ENCODE results near the gene RAB38.

RAB38 gene

DNA sequence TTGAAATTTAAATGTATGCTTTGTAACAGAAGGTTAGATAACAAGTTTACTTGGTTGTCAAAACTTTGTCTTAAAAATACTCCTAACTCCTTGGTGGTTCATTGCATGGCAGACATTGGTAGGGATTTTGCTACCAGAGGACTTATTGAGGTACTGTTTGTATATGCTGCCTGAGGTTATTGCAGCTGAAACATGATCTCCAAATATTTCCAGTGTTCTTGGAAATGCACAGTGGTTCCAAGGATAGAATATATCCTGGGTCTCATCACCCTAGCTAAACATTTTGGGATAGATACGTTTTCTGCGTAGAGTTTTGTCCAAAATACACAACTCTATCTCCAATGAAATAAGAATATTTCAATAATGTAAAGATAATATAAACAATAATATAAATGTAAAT, 109.2 kb downstream of the RAB38 start:
- no peak overlapping the region for H3K27ac ChIP-seq (ENCODE audit: extremely low read depth, low read depth, low read length)
- no peaks in the 10 kb centered on the region for H3K4me1 ChIP-seq (ENCODE audit: control insufficient read depth, insufficient read depth, low read length)
- no peaks in the 10 kb centered on the region for H3K36me3 ChIP-seq (ENCODE audit: control insufficient read depth in 2 of 2, insufficient read depth in 1 of 2, low read length in 2 of 2)
- ChIA-PET POLR2A (no interaction called here), CTCF (no interaction called here)
- no peaks in the 10 kb centered on the region for H3K9me3 ChIP-seq (ENCODE audit: control insufficient read depth, insufficient read depth, low read depth, low read length)
- no peak for TF ChIP-seq MZF1 (tag by site-specific recombination; IDR thresholded peaks at IDR 0.05; ENCODE audit: borderline replicate concordance)
- no peak for TF ChIP-seq ZNF121 (tag by site-specific recombination; IDR thresholded peaks at IDR 0.05)
- TF ChIP-seq SP3 (tag by site-specific recombination; IDR thresholded peaks at IDR 0.05), result no peak
- TF ChIP-seq ZSCAN23 (tag by site-specific recombination; IDR thresholded peaks at IDR 0.05), result no peak
- no peak for TF ChIP-seq ZBTB20 (tag by site-specific recombination; IDR thresholded peaks at IDR 0.05)
- TF ChIP-seq GLIS2 (tag by site-specific recombination; IDR thresholded peaks at IDR 0.05), result no peak
- TF ChIP-seq, protein P1, sequence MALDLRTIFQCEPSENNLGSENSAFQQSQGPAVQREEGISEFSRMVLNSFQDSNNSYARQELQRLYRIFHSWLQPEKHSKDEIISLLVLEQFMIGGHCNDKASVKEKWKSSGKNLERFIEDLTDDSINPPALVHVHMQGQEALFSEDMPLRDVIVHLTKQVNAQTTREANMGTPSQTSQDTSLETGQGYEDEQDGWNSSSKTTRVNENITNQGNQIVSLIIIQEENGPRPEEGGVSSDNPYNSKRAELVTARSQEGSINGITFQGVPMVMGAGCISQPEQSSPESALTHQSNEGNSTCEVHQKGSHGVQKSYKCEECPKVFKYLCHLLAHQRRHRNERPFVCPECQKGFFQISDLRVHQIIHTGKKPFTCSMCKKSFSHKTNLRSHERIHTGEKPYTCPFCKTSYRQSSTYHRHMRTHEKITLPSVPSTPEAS (tag by site-specific recombination; IDR thresholded peaks at IDR 0.05), result no peak
- TF ChIP-seq ZNF76 (tag by site-specific recombination; IDR thresholded peaks at IDR 0.05; ENCODE audit: borderline replicate concordance, low read depth), result no peak
- no peak overlapping the region for H3K4me3 ChIP-seq (ENCODE audit: low read depth, low read length)

DNA sequence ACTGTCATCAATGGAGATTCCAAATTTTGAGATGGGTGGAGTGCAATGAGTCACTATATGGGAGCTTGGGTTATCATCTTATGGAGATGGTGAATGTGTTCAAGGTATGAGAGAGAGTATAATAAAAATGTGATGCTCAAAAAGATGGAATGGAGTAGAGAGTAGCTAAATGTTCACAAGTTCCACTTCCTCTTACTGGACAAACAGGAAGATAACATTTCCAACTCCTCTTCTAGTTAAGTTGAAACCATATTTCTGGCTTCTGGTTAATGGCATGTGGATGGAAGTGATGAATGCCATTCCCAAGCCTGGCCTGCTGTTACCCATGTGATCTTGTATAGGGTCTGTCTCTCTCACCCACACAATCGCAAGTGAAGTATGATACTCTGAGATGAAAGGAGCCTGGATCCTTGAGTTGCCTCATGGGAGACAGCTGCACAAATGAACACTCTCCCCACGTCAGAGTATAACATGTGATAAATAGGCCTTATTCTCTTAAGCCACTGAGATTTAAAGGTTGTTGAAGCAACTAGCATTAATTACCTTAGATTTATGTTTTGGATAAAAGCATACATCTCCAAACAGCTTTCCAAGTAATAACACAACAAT, 111.0 kb downstream of the RAB38 start:
- Histone ChIP-seq H3K4me3 (ENCODE audit: low read depth, low read length) (no peak overlapping the region), H3K4me1 (ENCODE audit: control insufficient read depth, insufficient read depth, low read length) (no peaks in the 10 kb centered on the region), H3K27ac (ENCODE audit: extremely low read depth, low read depth, low read length) (no peak overlapping the region), H3K9me3 (ENCODE audit: control insufficient read depth, insufficient read depth, low read depth, low read length) (no peaks in the 10 kb centered on the region), H3K36me3 (ENCODE audit: control insufficient read depth in 2 of 2, insufficient read depth in 1 of 2, low read length in 2 of 2) (no peaks in the 10 kb centered on the region)
- ChIA-PET CTCF (interaction anchor here (0.5 to 1.0 kb wide), 2 partner anchors 48 to 72 kb away, joined by 3 to 4 read pairs; no protein-coding TSS in a partner anchor), POLR2A (no interaction called here)
- TF ChIP-seq ZNF23 (tag by site-specific recombination; IDR thresholded peaks at IDR 0.05; ENCODE audit: borderline replicate concordance) (no peak), ZNF157 (tag by site-specific recombination; IDR thresholded peaks at IDR 0.05) (no peak), ZNF112 (tag by site-specific recombination; IDR thresholded peaks at IDR 0.05) (no peak), GLI2 (tag by site-specific recombination; IDR thresholded peaks at IDR 0.05; ENCODE audit: borderline replicate concordance, low read depth) (no peak), KLF1 (tag by site-specific recombination; IDR thresholded peaks at IDR 0.05) (no peak), KLF9 (tag by site-specific recombination; IDR thresholded peaks at IDR 0.05; ENCODE audit: low read depth) (no peak), ZNF792 (tag by site-specific recombination; IDR thresholded peaks at IDR 0.05) (no peak), ZNF660 (tag by site-specific recombination; IDR thresholded peaks at IDR 0.05) (no peak), ZNF121 (tag by site-specific recombination; IDR thresholded peaks at IDR 0.05) (no peak), ZNF266 (tag by site-specific recombination; IDR thresholded peaks at IDR 0.05; ENCODE audit: low read depth) (no peak), HOXA7 (CRISPR knock-in tag; IDR thresholded peaks at IDR 0.05; ENCODE audit: borderline replicate concordance) (no peak), ZNF768 (tag by site-specific recombination; IDR thresholded peaks at IDR 0.05) (no peak)
- TF ChIP-seq, protein P2, sequence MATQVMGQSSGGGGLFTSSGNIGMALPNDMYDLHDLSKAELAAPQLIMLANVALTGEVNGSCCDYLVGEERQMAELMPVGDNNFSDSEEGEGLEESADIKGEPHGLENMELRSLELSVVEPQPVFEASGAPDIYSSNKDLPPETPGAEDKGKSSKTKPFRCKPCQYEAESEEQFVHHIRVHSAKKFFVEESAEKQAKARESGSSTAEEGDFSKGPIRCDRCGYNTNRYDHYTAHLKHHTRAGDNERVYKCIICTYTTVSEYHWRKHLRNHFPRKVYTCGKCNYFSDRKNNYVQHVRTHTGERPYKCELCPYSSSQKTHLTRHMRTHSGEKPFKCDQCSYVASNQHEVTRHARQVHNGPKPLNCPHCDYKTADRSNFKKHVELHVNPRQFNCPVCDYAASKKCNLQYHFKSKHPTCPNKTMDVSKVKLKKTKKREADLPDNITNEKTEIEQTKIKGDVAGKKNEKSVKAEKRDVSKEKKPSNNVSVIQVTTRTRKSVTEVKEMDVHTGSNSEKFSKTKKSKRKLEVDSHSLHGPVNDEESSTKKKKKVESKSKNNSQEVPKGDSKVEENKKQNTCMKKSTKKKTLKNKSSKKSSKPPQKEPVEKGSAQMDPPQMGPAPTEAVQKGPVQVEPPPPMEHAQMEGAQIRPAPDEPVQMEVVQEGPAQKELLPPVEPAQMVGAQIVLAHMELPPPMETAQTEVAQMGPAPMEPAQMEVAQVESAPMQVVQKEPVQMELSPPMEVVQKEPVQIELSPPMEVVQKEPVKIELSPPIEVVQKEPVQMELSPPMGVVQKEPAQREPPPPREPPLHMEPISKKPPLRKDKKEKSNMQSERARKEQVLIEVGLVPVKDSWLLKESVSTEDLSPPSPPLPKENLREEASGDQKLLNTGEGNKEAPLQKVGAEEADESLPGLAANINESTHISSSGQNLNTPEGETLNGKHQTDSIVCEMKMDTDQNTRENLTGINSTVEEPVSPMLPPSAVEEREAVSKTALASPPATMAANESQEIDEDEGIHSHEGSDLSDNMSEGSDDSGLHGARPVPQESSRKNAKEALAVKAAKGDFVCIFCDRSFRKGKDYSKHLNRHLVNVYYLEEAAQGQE (tag by site-specific recombination; IDR thresholded peaks at IDR 0.05), result no peak
- TF ChIP-seq, protein P3, sequence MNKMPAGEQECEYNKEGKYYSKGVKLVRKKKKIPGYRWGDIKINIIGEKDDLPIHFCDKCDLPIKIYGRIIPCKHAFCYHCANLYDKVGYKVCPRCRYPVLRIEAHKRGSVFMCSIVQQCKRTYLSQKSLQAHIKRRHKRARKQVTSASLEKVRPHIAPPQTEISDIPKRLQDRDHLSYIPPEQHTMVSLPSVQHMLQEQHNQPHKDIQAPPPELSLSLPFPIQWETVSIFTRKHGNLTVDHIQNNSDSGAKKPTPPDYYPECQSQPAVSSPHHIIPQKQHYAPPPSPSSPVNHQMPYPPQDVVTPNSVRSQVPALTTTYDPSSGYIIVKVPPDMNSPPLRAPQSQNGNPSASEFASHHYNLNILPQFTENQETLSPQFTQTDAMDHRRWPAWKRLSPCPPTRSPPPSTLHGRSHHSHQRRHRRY (tag by site-specific recombination; IDR thresholded peaks at IDR 0.05), result no peak
- TF ChIP-seq, protein P4, sequence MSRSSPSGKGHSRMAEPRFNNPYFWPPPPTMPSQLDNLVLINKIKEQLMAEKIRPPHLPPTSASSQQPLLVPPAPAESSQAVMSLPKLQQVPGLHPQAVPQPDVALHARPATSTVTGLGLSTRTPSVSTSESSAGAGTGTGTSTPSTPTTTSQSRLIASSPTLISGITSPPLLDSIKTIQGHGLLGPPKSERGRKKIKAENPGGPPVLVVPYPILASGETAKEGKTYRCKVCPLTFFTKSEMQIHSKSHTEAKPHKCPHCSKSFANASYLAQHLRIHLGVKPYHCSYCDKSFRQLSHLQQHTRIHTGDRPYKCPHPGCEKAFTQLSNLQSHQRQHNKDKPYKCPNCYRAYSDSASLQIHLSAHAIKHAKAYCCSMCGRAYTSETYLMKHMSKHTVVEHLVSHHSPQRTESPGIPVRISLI (tag by site-specific recombination; IDR thresholded peaks at IDR 0.05), result no peak
- TF ChIP-seq, protein P5, sequence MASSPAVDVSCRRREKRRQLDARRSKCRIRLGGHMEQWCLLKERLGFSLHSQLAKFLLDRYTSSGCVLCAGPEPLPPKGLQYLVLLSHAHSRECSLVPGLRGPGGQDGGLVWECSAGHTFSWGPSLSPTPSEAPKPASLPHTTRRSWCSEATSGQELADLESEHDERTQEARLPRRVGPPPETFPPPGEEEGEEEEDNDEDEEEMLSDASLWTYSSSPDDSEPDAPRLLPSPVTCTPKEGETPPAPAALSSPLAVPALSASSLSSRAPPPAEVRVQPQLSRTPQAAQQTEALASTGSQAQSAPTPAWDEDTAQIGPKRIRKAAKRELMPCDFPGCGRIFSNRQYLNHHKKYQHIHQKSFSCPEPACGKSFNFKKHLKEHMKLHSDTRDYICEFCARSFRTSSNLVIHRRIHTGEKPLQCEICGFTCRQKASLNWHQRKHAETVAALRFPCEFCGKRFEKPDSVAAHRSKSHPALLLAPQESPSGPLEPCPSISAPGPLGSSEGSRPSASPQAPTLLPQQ (tag by site-specific recombination; IDR thresholded peaks at IDR 0.05), result no peak
- TF ChIP-seq, protein P6, sequence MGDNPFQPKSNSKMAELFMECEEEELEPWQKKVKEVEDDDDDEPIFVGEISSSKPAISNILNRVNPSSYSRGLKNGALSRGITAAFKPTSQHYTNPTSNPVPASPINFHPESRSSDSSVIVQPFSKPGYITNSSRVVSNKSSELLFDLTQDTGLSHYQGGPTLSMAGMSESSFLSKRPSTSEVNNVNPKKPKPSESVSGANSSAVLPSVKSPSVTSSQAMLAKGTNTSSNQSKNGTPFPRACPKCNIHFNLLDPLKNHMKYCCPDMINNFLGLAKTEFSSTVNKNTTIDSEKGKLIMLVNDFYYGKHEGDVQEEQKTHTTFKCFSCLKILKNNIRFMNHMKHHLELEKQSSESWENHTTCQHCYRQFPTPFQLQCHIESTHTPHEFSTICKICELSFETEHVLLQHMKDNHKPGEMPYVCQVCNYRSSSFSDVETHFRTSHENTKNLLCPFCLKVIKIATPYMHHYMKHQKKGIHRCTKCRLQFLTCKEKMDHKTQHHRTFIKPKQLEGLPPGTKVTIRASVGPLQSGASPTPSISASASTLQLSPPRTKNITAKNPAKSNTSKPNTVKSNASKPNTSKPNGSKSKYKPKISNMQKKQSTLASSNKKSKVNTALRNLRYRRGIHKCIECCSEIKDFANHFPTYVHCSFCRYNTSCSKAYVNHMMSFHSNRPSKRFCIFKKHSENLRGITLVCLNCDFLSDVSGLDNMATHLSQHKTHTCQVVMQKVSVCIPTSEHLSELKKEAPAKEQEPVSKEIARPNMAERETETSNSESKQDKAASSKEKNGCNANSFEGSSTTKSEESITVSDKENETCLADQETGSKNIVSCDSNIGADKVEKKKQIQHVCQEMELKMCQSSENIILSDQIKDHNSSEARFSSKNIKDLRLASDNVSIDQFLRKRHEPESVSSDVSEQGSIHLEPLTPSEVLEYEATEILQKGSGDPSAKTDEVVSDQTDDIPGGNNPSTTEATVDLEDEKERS (tag by site-specific recombination; IDR thresholded peaks at IDR 0.05), result no peak

Data from HEK293 (cell line).